ENCODE measurements around the gene PSMA1.

GRCh38 chr11:14522245-14522644 lies 2.1 kb upstream of the PSMA1 start:
- no peak for TF ChIP-seq CTCF (IDR thresholded peaks at IDR 0.05; ENCODE audit: control extremely low read depth in 1 of 3, insufficient read depth in 1 of 3, low read depth in 1 of 3, low read length in 3 of 3)
- no peak for TF ChIP-seq POLR2AphosphoS5 (IDR thresholded peaks at IDR 0.05; ENCODE audit: low read depth, low read length)
- TF ChIP-seq ATF3 (IDR thresholded peaks at IDR 0.05; ENCODE audit: insufficient read depth, low read depth, low read length) = no peak

Data from H1 (cell line).